PC-3 (cell line): ENCODE measurements around the gene FBN2. TPM values are rescaled to one million over a fixed set of nuclear protein-coding genes. Genes with fewer than 3 reads are reported as not detected.
A peak's percentile ranks its signal among the peaks of the same experiment; 100 is the strongest.

Experiments
- ATAC-seq: fragments of 200-7000 bp; cut with Tn5 transposase; 2 replicates; pipeline ENCODE4 v1.9.1; 2020; ENCODE audit warnings: mild to moderate bottlenecking, moderate library complexity
- BruUV-seq: library from RNA; stranded (reverse); fragments of 400-500 nt; replicated peaks from 2 replicates; lab custom pipeline; 2021; lab: Mats Ljungman, UMichigan
- CTCF ChIA-PET: fragments of 300-600 bp; sonication (Branson Sonifier 250); formaldehyde crosslinking; loops from one replicate; lab custom pipeline; 2022; ENCODE audit warnings: antibody characterized with exemption; lab: Charles Lee
- POLR2A ChIA-PET: fragments of 300-600 bp; sonication (Branson Sonifier 250); formaldehyde crosslinking; loops from one replicate; lab custom pipeline; 2022; ENCODE audit warnings: antibody characterized with exemption; ENCODE audit not compliant: unreplicated experiment; lab: Charles Lee
- DNase-seq: peaks from one replicate; pipeline ENCODE4 v3.0.0-alpha.2; 2015
- H2AFZ ChIP-seq: fragments of 300-600 bp; sonication (generic); 2 replicates; pipeline ENCODE4 v1.6.0; 2016; ENCODE audit warnings: antibody characterized with exemption, low read length
- H3F3A ChIP-seq: fragments of 300-600 bp; sonication (generic); one replicate; pipeline ENCODE4 v1.6.0; 2017; ENCODE audit warnings: antibody characterized with exemption, low read length, control low read depth, mild to moderate bottlenecking; ENCODE audit not compliant: unreplicated experiment
- H3K27ac ChIP-seq: fragments of 300-600 bp; sonication (generic); 2 replicates; pipeline ENCODE4 v1.5.1; 2016; ENCODE audit warnings: mild to moderate bottlenecking, low read length
- H3K27me3 ChIP-seq: fragments of 300-600 bp; sonication (generic); 2 replicates; pipeline ENCODE4 v1.6.1; 2016; ENCODE audit warnings: low read length, mixed read lengths
- H3K36me3 ChIP-seq: fragments of 300-600 bp; sonication (generic); 2 replicates; pipeline ENCODE4 v1.6.1; 2016; ENCODE audit warnings: low read depth, mixed run types, low read length, mixed read lengths
- H3K4me1 ChIP-seq: fragments of 300-600 bp; sonication (generic); 2 replicates; pipeline ENCODE4 v1.5.1; 2016; ENCODE audit warnings: low read length; ENCODE audit not compliant: insufficient read depth
- H3K4me2 ChIP-seq: fragments of 300-600 bp; sonication (generic); 2 replicates; pipeline ENCODE4 v1.6.0; 2016; ENCODE audit warnings: low read length
- H3K4me3 ChIP-seq: fragments of 300-600 bp; sonication (generic); 2 replicates; pipeline ENCODE4 v1.5.1; 2016; ENCODE audit warnings: mild to moderate bottlenecking, low read length, mixed read lengths
- H3K79me2 ChIP-seq: fragments of 300-600 bp; sonication (generic); 2 replicates; pipeline ENCODE4 v1.6.1; 2017; ENCODE audit warnings: low read length, mixed read lengths
- H3K9ac ChIP-seq: fragments of 300-600 bp; sonication (generic); 2 replicates; pipeline ENCODE4 v1.6.0; 2016; ENCODE audit warnings: mild to moderate bottlenecking, low read length
- H3K9me2 ChIP-seq: fragments of 300-600 bp; sonication (generic); replicated peaks from 2 replicates; pipeline ENCODE4 v1.6.1; 2016; ENCODE audit warnings: mixed run types, low read length, mixed read lengths
- H3K9me3 ChIP-seq: fragments of 300-600 bp; sonication (generic); 2 replicates; pipeline ENCODE4 v1.6.1; 2016; ENCODE audit warnings: low read length, mixed read lengths
- H4K20me1 ChIP-seq: fragments of 300-600 bp; sonication (generic); 2 replicates; pipeline ENCODE4 v1.6.1; 2016; ENCODE audit warnings: low read length, mixed read lengths
- CTCF ChIP-seq: fragments of 300-600 bp; sonication (generic); conservative IDR thresholded peaks from 2 replicates; pipeline ENCODE4 v1.5.1; 2017; ENCODE audit warnings: antibody characterized with exemption, low read depth, mild to moderate bottlenecking, low read length
- EZH2 ChIP-seq: fragments of 300-600 bp; sonication (generic); IDR thresholded peaks from one replicate; pipeline ENCODE4 v1.6.1; 2017; ENCODE audit warnings: antibody characterized with exemption, mild to moderate bottlenecking, low read length; ENCODE audit not compliant: unreplicated experiment
- EZH2phosphoT487 ChIP-seq: fragments of 300-600 bp; sonication (generic); IDR thresholded peaks from 2 replicates; pipeline ENCODE4 v1.6.1; 2018; ENCODE audit warnings: mild to moderate bottlenecking, antibody characterized with exemption, low read length, borderline replicate concordance
- intact Hi-C: fragments of 100-400 bp; cut with micrococcal nuclease; formaldehyde crosslinking; loops from 2 replicates; pipeline ENCODE4 v1.9.0; 2023
- total RNA-seq: library from RNA; depleted of rRNA; stranded (reverse); fragments of >200 nt; gene quantifications from 2 replicates; pipeline ENCODE4 v1.2.3, GENCODE V29; 2014

Gene FBN2
- total RNA-seq, 1 experiment from 2014 or later: 45.2 TPM

DNA sequence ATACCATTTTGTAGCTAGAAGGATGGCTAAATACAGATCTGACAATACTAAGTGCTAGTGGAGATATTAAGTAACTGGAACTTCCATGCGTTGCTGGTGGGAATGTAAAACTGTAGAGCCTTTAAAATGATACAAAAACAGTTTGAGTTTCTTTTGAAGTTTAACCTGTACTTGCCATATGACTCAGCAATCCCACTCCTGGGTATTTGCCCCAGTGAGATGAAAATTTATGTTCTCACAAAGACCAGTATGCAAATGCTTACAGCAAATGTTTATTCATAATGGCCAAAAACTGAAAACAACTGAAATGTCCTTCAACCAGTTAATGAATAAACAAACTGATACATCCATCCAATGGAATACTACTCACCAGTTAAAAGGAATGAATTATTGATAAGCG lies 317.2 kb downstream of the FBN2 start:
- POLR2A ChIA-PET: no interaction called here
- DNase-seq (no peak), ATAC-seq (no peak)
- H4K20me1 ChIP-seq: no peaks in the 10 kb centered on the region
- CTCF ChIA-PET: no interaction called here
- no peaks in the 10 kb centered on the region for H3K9me3 ChIP-seq
- no peak overlapping the region for H3K4me2 ChIP-seq
- intact Hi-C loops: no loop called here
- no peaks in the 10 kb centered on the region for H3K9me2 ChIP-seq
- H3K4me1 ChIP-seq: peaks cover 9% of the 10 kb centered on the region; the same call in 1 of the 2 replicates
- TF ChIP-seq CTCF (no peak), EZH2phosphoT487 (no peak), EZH2 (no peak)
- no peaks in the 10 kb centered on the region for H3K79me2 ChIP-seq
- no peak overlapping the region for H3K27ac ChIP-seq
- H3K27me3 ChIP-seq: no peaks in the 10 kb centered on the region
- no TSS peak for BruUV-seq
- H3K36me3 ChIP-seq: no peaks in the 10 kb centered on the region
- H3K9ac ChIP-seq: no peak overlapping the region
- no peak overlapping the region for H2AFZ ChIP-seq
- H3F3A ChIP-seq: no peaks in the 10 kb centered on the region
- no peak overlapping the region for H3K4me3 ChIP-seq

DNA sequence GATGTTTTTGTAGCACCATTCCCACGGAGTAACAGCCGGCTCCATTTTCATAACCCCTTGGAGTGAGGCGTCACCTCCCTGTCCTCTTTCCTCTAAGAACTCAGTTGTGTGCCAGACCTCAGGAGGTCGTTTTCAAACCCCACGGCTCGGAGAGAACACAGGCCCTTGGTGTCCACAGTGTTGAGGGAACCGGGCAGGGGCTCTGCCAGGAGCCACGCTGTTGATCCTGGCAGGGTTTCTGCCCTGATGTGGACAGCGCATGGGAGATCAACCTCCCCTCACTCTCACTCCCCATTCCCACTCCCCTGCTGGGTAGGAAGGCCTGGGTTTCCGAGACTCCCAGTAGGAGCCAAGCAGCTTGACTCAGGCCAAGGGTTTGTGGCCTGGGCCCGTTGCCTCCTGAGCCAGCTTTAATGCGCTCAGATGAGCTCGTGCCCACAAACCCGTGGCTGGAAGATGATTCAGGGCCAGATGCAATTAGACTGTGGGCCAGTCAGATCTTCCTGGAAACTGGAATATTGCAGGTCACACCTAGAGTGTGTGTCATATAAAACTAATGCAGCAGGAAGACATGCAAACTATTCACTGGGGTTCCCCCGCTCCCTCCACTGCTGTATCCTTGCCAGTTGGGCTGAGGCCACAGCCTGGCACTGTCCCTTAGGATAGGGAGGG lies 321.0 kb downstream of the FBN2 start:
- Histone ChIP-seq H3K36me3 (no peaks in the 10 kb centered on the region), H2AFZ (no peak overlapping the region), H3K27ac (no peak overlapping the region), H3K9me2 (no peaks in the 10 kb centered on the region), H3F3A (no peaks in the 10 kb centered on the region), H3K9me3 (no peaks in the 10 kb centered on the region), H3K4me3 (no peak overlapping the region), H3K4me2 (no peak overlapping the region), H3K9ac (no peak overlapping the region), H3K27me3 (no peaks in the 10 kb centered on the region), H3K4me1 (peaks cover 13% of the 10 kb centered on the region), H3K79me2 (no peaks in the 10 kb centered on the region), H4K20me1 (no peaks in the 10 kb centered on the region)
- TF ChIP-seq EZH2phosphoT487: no peak
- no peak for TF ChIP-seq EZH2
- no peak for TF ChIP-seq CTCF
- BruUV-seq: no TSS peak
- peak; percentile 70 for DNase-seq
- ATAC-seq: peak; percentile 71
- intact Hi-C loops: loop anchor here (1.0 kb wide), 1 partner anchor 11 kb away; no protein-coding TSS in a partner anchor
- POLR2A ChIA-PET: no interaction called here
- CTCF ChIA-PET: no interaction called here

DNA sequence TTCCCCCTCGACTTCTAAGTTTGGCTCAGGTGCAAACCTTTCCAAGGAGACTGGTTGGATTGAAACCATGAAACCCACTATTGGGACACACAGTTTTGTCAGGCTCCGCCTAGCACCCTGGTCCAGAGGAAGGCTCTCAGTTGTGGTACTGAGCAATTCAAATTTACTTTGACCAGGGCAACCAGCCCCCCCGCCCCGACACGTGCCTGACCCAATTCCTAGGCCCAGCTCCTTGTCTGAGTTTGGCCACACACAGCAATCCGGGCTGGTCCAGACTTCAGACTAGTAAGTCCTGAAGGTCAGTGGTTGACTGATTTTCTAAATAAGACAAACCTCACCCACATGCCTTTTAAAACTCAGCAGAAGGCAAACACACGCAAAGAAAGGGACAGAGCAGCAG lies 321.8 kb downstream of the FBN2 start:
- Histone ChIP-seq H3K9me3 (no peaks in the 10 kb centered on the region), H3K27ac (no peak overlapping the region), H3K36me3 (no peaks in the 10 kb centered on the region), H3F3A (no peaks in the 10 kb centered on the region), H3K4me1 (peaks cover 13% of the 10 kb centered on the region), H3K4me3 (no peak overlapping the region), H4K20me1 (no peaks in the 10 kb centered on the region), H3K79me2 (no peaks in the 10 kb centered on the region), H3K27me3 (no peaks in the 10 kb centered on the region), H3K9me2 (no peaks in the 10 kb centered on the region), H3K9ac (no peak overlapping the region), H3K4me2 (no peak overlapping the region), H2AFZ (no peak overlapping the region)
- CTCF ChIA-PET: no interaction called here
- ATAC-seq (no peak), DNase-seq (no peak)
- POLR2A ChIA-PET: no interaction called here
- intact Hi-C loops: no loop called here
- BruUV-seq: no TSS peak
- TF ChIP-seq EZH2phosphoT487 (no peak), CTCF (no peak), EZH2 (no peak)
